GM06990 (cell line): Measurements from ENCODE around the gene HUS1.

Experiments
- DNase-seq: peaks from one replicate; pipeline ENCODE4 v3.0.0-alpha.2; 2011; ENCODE audit not compliant: insufficient read length; ENCODE audit errors: extremely low read depth
- H3K27me3 ChIP-seq: replicated peaks from 2 replicates; pipeline ENCODE4 v1.6.0; 2011; ENCODE audit warnings: low read length; ENCODE audit not compliant: control insufficient read depth, insufficient read depth
- H3K36me3 ChIP-seq: 2 replicates; pipeline ENCODE4 v1.5.1; 2011; ENCODE audit warnings: low read length; ENCODE audit not compliant: control insufficient read depth, insufficient read depth
- H3K4me3 ChIP-seq: replicated peaks from 2 replicates; pipeline ENCODE4 v1.5.1; 2011; ENCODE audit warnings: low read depth, mild to moderate bottlenecking, control low read depth, low read length
- CTCF ChIP-seq: IDR thresholded peaks from 2 replicates; pipeline ENCODE4 v1.5.1; 2011; ENCODE audit warnings: low read length, control low read depth, mild to moderate bottlenecking, inconsistent platforms; ENCODE audit not compliant: insufficient read depth, poor library complexity, severe bottlenecking

Gene HUS1

GRCh38 chr7:47967123-47967522, 12.3 kb downstream of the HUS1 start:
- Histone ChIP-seq H3K27me3 (no peaks in the 10 kb centered on the region), H3K36me3 (peaks cover 11% of the 10 kb centered on the region), H3K4me3 (no peak overlapping the region)
- no peak for TF ChIP-seq CTCF
- no peak for DNase-seq

GRCh38 chr7:47965456-47965855, 14.0 kb downstream of the HUS1 start:
- H3K27me3 ChIP-seq, result no peaks in the 10 kb centered on the region
- DNase-seq, result no peak
- no peak overlapping the region for H3K4me3 ChIP-seq
- no peak for TF ChIP-seq CTCF
- peaks cover 11% of the 10 kb centered on the region for H3K36me3 ChIP-seq

- Histone ChIP-seq H3K36me3 (peaks cover 11% of the 10 kb centered on the region), H3K27me3 (no peaks in the 10 kb centered on the region), H3K4me3 (no peak overlapping the region)
- no peak for TF ChIP-seq CTCF
- DNase-seq, result no peak
These were observed 17.2 kb downstream of the HUS1 start for GRCh38 chr7:47962262-47962661.

GRCh38 chr7:47957156-47957555, 22.3 kb downstream of the HUS1 start:
- no peaks in the 10 kb centered on the region; the same call in none of the 2 replicates for H3K36me3 ChIP-seq
- no peak for TF ChIP-seq CTCF
- H3K27me3 ChIP-seq, result no peaks in the 10 kb centered on the region
- DNase-seq, result no peak
- H3K4me3 ChIP-seq, result no peak overlapping the region

GRCh38 chr7:47956220-47956619, 23.2 kb downstream of the HUS1 start:
- Histone ChIP-seq H3K4me3 (no peak overlapping the region), H3K36me3 (no peaks in the 10 kb centered on the region; the same call in 1 of the 2 replicates), H3K27me3 (no peaks in the 10 kb centered on the region)
- no peak for DNase-seq
- no peak for TF ChIP-seq CTCF

GRCh38 chr7:47954231-47954911, 25.0 kb downstream of the HUS1 start:
- H3K36me3 ChIP-seq, result no peaks in the 10 kb centered on the region; the same call in 1 of the 2 replicates

More at GRCh38 chr7:47954231-47954911, 25.0 kb downstream of the HUS1 start:
- no peaks in the 10 kb centered on the region for H3K27me3 ChIP-seq
- no peak for DNase-seq
- H3K4me3 ChIP-seq, result no peak overlapping the region
- TF ChIP-seq CTCF, result no peak
